Esophagus squamous epithelium (tissue), 5 donors: Measurements from ENCODE around the gene CNTNAP2. TPM values are rescaled to one million over a fixed set of nuclear protein-coding genes. Genes with fewer than 3 reads are reported as not detected.

ENCODE experiments used
- DNase-seq: peaks from one replicate; lab custom pipeline; 2025; lab: John Stamatoyannopoulos, UW
- H3K27ac ChIP-seq, 4 donors: fragments of 200-600 bp; sonication (generic); one replicate each; pipeline ENCODE4 v1.5.1; 2016 to 2019; ENCODE audit warnings: mild to moderate bottlenecking in 1 of 4
- H3K27me3 ChIP-seq, 4 donors: fragments of 200-600 bp; sonication (generic); 1 replicate in 3 of 4; 2 replicates in 1 of 4; pipeline versions ENCODE4 v1.5.1 to v1.6.0; 2017 to 2021; ENCODE audit warnings: antibody characterized with exemption in 1 of 4
- H3K36me3 ChIP-seq, 3 donors: fragments of 200-600 bp; sonication (generic); one replicate each; pipeline ENCODE4 v1.5.1; 2016 to 2019
- H3K4me1 ChIP-seq, 3 donors: fragments of 200-600 bp; sonication (generic); one replicate each; pipeline ENCODE4 v1.5.1; 2017 to 2019
- H3K4me3 ChIP-seq, 4 donors: fragments of 200-600 bp; sonication (generic); 1 replicate in 3 of 4; 2 replicates in 1 of 4; pipeline ENCODE4 v1.5.1; 2016 to 2019; ENCODE audit warnings: mild to moderate bottlenecking in 2 of 4, moderate library complexity in 1 of 4
- H3K9me3 ChIP-seq, 3 donors: fragments of 200-600 bp; sonication (generic); one replicate each; pipeline ENCODE4 v1.5.1; 2016 to 2019
- POLR2A ChIP-seq, 4 donors: fragments of 450-650 bp; IDR thresholded peaks; one replicate each; pipeline ENCODE4 v1.6.1; 2017; ENCODE audit warnings: antibody characterized with exemption in 4 of 4, mild to moderate bottlenecking in 4 of 4, moderate library complexity in 3 of 4
- WGBS, 2 donors: methylation state at CpG; one replicate each; pipeline ENCODE4 v1.1.5; 2018; 5-methylcytosine and 5-hydroxymethylcytosine counted together
- intact Hi-C: fragments of 100-400 bp; cut with DNase I; formaldehyde crosslinking; loops from one replicate; pipeline ENCODE4 v1.15.0; 2022
- total RNA-seq, 4 donors: library from RNA; depleted of rRNA; stranded (reverse); fragments of >200 nt; gene quantifications; one replicate each; pipeline ENCODE4 v1.1.0, GENCODE V29; 2016
- TF ChIP-seq, protein P1 (sequence below), 6 experiments: fragments of 450-650 bp in 4 of 6; fragments of 200-600 bp in 2 of 6; sonication (generic) in 2 of 6; IDR thresholded peaks; one replicate each; pipeline ENCODE4 v1.5.1; 2016 to 2019; ENCODE audit warnings: antibody characterized with exemption in 6 of 6, mild to moderate bottlenecking in 4 of 6, moderate library complexity in 4 of 6
- donor health status: DM: yes; HTN: yes; CAD: no.

Gene CNTNAP2
- total RNA-seq, 4 donors from 2014 or later, result 0.95 to 2.3 (median 1.2) TPM

GRCh38 chr7:146956853-146957252 is 840.3 kb downstream of the CNTNAP2 start:
- H3K4me3 ChIP-seq, result no peak overlapping the region
- H3K27ac ChIP-seq, result no peak overlapping the region
- WGBS, 2 donors, result 42 to 58% methylated on average over 3 of the region's 3 CpGs

GRCh38 chr7:146960773-146961391 is 844.3 kb downstream of the CNTNAP2 start:
- no peak overlapping the region for H3K27ac ChIP-seq
- intact Hi-C loops, result no loop called here
- peaks cover 0 to 6% (median 0%) of the 10 kb centered on the region in 3 donors for H3K9me3 ChIP-seq
- H3K36me3 ChIP-seq, result no peaks in the 10 kb centered on the region
- TF ChIP-seq, protein P1, sequence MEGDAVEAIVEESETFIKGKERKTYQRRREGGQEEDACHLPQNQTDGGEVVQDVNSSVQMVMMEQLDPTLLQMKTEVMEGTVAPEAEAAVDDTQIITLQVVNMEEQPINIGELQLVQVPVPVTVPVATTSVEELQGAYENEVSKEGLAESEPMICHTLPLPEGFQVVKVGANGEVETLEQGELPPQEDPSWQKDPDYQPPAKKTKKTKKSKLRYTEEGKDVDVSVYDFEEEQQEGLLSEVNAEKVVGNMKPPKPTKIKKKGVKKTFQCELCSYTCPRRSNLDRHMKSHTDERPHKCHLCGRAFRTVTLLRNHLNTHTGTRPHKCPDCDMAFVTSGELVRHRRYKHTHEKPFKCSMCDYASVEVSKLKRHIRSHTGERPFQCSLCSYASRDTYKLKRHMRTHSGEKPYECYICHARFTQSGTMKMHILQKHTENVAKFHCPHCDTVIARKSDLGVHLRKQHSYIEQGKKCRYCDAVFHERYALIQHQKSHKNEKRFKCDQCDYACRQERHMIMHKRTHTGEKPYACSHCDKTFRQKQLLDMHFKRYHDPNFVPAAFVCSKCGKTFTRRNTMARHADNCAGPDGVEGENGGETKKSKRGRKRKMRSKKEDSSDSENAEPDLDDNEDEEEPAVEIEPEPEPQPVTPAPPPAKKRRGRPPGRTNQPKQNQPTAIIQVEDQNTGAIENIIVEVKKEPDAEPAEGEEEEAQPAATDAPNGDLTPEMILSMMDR (IDR thresholded peaks at IDR 0.05), result no peak
- no peak for TF ChIP-seq POLR2A (IDR thresholded peaks at IDR 0.05)
- WGBS, 2 donors, result 39 to 42% methylated on average over 3 to 5 of the region's 5 CpGs
- no peaks in the 10 kb centered on the region for H3K27me3 ChIP-seq
- no peaks in the 10 kb centered on the region for H3K4me1 ChIP-seq
- no peak overlapping the region for H3K4me3 ChIP-seq
- DNase-seq, result no peak

More at GRCh38 chr7:146956853-146957252, 840.3 kb downstream of the CNTNAP2 start:
- intact Hi-C loops, result no loop called here
- H3K9me3 ChIP-seq, result peaks cover 0 to 6% (median 0%) of the 10 kb centered on the region in 3 donors
- no peaks in the 10 kb centered on the region for H3K36me3 ChIP-seq
- no peaks in the 10 kb centered on the region for H3K4me1 ChIP-seq
- TF ChIP-seq POLR2A (IDR thresholded peaks at IDR 0.05), result no peak
- TF ChIP-seq, protein P1 (IDR thresholded peaks at IDR 0.05), result no peak
- no peak for DNase-seq
- H3K27me3 ChIP-seq, result no peaks in the 10 kb centered on the region

DNA sequence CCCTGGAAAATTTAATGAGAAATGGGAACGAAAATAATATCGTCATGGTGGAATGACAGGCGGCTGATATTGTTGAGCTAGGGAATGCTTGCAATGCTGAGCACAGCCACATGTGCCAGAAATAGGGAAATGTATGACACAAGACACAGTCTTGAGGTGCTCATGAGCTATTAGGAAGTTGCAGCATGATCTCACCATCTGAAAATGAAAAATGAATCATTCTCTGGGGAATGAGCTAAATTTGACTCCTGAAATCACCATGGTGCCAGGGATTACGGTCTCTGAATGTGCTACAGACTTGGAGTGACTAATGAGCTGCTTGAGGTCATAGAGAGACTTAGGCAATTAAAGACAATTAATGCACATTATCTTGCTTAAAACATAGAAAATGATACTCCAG is 845.0 kb downstream of the CNTNAP2 start:
- H3K4me3 ChIP-seq, result no peak overlapping the region
- H3K27me3 ChIP-seq, result no peaks in the 10 kb centered on the region
- TF ChIP-seq POLR2A (IDR thresholded peaks at IDR 0.05), result no peak
- TF ChIP-seq, protein P1 (IDR thresholded peaks at IDR 0.05), result no peak
- H3K27ac ChIP-seq, result no peak overlapping the region
- peaks cover 0 to 6% (median 0%) of the 10 kb centered on the region in 3 donors for H3K9me3 ChIP-seq
- intact Hi-C loops, result no loop called here
- H3K4me1 ChIP-seq, result no peaks in the 10 kb centered on the region
- no peaks in the 10 kb centered on the region for H3K36me3 ChIP-seq
- WGBS, 2 donors, result 57 to 59% methylated on average over 4 of the region's 4 CpGs
- DNase-seq, result no peak

- TF ChIP-seq, protein P1 (IDR thresholded peaks at IDR 0.05), result no peak
- TF ChIP-seq POLR2A (IDR thresholded peaks at IDR 0.05), result no peak
- Histone ChIP-seq H3K36me3 (no peaks in the 10 kb centered on the region), H3K4me3 (no peak overlapping the region), H3K27me3 (no peaks in the 10 kb centered on the region), H3K4me1 (no peaks in the 10 kb centered on the region), H3K9me3 (no peaks in the 10 kb centered on the region), H3K27ac (no peak overlapping the region)
- DNase-seq, result no peak
- 88 to 94% methylated on average over 3 of the region's 3 CpGs for WGBS, 2 donors
- intact Hi-C loops, result no loop called here
Observed at GRCh38 chr7:146966274-146966673, 849.7 kb downstream of the CNTNAP2 start.

DNA sequence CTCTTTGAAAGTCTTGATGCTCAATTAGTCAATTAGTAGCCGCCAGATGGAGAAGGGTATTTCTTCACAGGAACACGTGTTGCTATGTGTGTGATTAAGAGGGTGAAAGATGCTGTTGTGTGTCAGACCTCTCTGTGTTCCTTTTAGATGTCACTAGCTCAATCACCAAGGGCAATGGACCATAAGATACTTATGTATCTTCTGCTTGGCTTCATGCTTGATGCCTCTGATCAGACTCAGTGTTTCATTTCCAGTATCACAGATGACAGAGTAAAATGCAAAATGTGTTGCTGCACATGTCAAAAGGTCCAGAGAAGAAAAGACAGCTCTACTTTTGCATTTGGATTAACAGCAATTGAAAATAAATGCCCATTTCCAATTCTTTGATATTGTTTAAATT is 865.9 kb downstream of the CNTNAP2 start:
- no peak for TF ChIP-seq POLR2A (IDR thresholded peaks at IDR 0.05)
- TF ChIP-seq, protein P1 (IDR thresholded peaks at IDR 0.05), result no peak
- H3K27me3 ChIP-seq, result no peaks in the 10 kb centered on the region
- intact Hi-C loops, result no loop called here
- DNase-seq, result no peak
- no peak overlapping the region for H3K27ac ChIP-seq
- H3K9me3 ChIP-seq, result no peaks in the 10 kb centered on the region
- WGBS, 2 donors, result 63 to 69% methylated on average over 2 of the region's 2 CpGs
- H3K36me3 ChIP-seq, result no peaks in the 10 kb centered on the region
- no peaks in the 10 kb centered on the region for H3K4me1 ChIP-seq
- H3K4me3 ChIP-seq, result no peak overlapping the region
